ENCODE measurements around the gene ATP13A5. TPM values are rescaled to one million over a fixed set of nuclear protein-coding genes. Genes with fewer than 3 reads are reported as not detected.

ATP13A5 gene
- total RNA-seq, 1 donor from 2014 or later: not detected

DNA sequence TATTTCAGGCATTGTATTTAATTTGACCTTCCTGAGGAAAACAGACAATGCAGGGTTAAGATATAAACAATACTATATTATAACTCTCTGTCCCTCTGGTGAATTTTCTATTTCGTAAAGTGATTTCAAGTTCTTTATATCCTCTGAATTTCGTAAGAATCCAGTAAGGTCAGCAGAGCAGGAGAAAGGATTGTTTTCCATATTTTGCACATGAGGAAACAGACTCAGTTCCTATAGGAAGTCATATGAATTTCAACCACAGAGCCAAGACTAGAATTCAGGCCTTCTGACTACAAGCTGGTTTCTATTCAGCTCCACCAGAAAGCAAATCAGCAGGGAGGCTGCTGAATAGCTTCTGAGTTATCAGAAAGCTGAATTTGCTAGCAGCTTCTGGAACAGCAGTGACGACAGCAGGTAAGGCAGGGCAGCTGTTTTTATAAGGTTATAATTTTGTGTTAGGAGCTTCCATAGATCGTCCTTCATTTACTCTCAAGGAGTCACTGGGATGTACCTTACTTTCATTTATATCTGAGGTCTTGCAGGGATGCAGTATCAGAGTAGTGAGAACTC lies 148.6 kb downstream of the ATP13A5 start:
- intact Hi-C loops (cut with DNase I): no loop called here
- ATAC-seq (no peak), DNase-seq (ENCODE audit: missing footprints) (no peak)

DNA sequence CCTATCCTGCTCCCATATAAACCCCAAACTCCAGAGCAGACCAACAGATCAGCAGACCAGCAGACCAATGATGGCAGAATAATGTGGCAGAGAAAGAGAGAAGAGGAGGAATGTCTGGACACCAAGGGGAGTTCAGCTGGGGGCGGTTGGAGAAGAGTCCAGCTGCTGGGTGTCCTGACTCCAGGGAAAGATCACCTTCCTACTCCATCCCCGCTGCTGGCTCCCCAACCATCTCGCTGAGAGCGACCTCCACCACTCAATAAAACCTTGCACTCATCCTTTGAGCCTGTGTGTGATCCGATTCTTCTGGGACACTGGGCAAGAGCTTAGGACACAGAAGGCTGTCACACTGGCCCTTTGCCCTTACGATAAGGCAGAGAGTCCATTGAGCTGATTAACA lies 150.3 kb downstream of the ATP13A5 start:
- intact Hi-C loops (cut with DNase I): no loop called here
- no peak for DNase-seq (ENCODE audit: missing footprints)
- no peak for ATAC-seq

DNA sequence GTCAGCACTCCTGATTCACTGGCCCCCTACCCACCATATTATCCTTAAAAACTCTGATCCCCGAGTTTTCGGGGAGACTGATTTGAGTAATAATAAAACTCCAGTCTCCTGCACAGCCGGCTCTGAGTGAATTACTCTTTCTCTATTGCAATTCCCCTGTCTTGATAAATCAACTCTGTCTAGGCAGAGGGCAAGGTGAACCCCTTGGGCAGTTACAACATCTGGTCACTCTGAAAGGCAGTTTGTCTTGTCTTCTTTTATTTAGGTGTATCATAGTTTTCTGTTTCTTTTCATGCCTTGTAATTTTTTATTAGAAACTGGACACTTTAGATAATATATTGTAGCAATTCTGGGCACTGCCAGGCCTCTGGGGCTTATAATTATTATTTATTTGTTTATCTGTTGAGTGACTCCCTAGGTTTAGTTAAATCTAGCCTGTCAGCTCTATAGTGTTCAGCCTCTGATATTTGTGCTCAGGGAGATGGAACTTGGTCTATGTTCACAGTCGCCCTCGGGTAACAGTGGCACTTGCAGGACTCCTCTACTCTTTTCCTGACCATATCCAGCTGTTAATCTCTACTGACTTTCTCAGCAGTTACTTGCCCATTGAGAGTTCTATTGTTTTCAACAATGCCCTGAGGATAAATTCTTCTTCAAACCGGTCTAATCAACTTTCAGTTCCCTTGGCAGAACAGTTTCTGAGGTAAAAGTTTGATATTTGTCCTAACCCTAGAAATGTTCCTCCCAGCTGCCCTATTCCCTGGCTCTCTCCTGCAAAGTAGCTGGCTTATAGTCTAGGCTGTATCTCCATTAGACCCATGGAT lies 153.0 kb downstream of the ATP13A5 start:
- ATAC-seq (no peak), DNase-seq (ENCODE audit: missing footprints) (no peak)
- intact Hi-C loops (cut with DNase I): no loop called here

Other genes starting within 250 kb of the ATP13A5 start
- gene PLAAT1, start 137.5 kb downstream of the ATP13A5 start, total RNA-seq: 4.2 TPM
- gene ATP13A4, start 176.1 kb upstream of the ATP13A5 start, total RNA-seq: 0.38 TPM
- 111 TPM for gene OPA1, start 214.5 kb upstream of the ATP13A5 start, total RNA-seq